UCSD-AML1 (cell line): ENCODE results near the gene C9orf50.
A peak's percentile ranks its signal among the peaks of the same experiment; 100 is the strongest.

Experiments
- DNase-seq: peaks from one replicate; lab custom pipeline; 2025; ENCODE audit not compliant: unreplicated experiment; lab: John Stamatoyannopoulos, UW

C9orf50 gene

DNA sequence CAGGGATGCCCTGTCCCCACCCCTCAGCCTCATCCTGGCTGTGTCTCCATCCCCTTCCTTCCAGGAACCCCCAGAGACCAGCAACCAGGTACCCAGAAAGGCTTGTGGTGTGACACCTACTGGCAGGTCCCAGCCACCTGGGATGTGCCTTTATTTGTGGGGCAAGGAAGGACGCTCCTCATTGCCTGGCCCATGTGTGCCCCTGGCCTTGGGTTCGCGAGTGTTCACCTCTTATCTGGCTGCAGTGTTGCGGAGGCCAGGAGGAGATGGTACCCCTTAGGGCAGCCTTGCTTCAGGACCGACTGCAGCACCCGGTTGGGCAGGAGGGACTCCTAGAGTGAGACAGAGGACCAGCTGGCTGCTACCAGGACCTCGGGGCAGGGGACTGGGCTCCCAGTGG lies 8.8 kb downstream of the C9orf50 start:
- no peak for DNase-seq

GRCh38 chr9:129611307-129611800 lies 9.5 kb downstream of the C9orf50 start:
- no peak for DNase-seq

DNA sequence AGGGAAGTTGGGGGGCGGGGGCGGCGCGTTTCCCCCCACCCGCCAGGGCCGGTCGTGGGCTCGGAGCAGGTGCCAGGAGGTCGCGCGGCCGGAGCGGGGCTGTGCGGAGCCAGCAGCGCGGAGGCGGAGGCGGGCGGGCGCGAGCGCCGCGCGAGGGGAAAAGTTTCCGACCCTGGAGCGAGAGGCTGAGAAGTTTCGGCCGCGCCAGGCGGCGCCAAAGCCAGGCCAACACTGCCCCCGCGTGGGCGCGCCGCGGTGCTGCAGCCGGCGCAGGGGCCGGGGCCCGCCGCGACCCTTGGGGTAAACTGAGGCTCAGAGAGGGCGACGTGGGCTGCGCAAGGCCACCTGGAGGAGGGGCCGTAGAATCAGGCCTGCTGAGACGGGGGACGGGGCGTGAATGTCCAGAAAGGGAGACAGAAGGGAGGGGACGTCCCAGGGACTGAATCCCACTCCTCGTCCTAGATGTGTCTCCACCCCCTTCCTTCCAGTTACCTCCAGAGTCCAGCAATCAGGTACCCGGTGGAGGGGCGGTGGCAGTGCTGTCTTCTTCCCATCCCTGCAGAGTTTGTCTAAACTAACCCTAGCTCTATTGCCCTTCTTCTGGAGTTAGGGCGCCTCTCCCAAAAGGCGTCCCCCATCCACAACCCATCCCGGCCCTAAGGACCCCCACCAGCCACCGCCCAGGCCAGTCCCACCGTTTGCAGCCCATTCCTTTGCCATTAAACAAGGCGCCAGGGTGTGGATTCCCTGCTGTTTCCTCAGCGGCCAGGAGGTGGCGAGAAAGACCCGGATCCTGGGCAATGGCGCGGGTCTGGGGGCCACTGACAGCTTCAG lies 10.2 kb downstream of the C9orf50 start:
- DNase-seq, result peak; percentile 71

DNA sequence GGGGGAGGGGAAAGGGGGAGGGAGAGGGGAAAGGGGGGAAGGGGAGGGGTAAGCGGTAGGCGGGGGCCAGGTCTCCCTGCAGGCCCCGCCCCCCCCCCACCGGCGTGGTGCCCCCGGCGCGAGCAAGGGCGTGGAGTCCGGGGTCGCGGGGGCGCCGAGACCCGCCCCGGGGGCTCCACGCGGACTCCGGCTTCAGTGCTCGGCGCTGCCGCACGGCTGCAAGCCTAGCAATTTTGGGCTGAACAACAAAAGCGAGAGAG lies 10.8 kb downstream of the C9orf50 start:
- no peak for DNase-seq

- no peak for DNase-seq
These were observed 11.3 kb downstream of the C9orf50 start for GRCh38 chr9:129609486-129610212.

- DNase-seq, result no peak
These were observed 12.1 kb downstream of the C9orf50 start for GRCh38 chr9:129608561-129609481.

- no peak for DNase-seq
These were observed 13.9 kb downstream of the C9orf50 start for GRCh38 chr9:129607027-129607387.

DNA sequence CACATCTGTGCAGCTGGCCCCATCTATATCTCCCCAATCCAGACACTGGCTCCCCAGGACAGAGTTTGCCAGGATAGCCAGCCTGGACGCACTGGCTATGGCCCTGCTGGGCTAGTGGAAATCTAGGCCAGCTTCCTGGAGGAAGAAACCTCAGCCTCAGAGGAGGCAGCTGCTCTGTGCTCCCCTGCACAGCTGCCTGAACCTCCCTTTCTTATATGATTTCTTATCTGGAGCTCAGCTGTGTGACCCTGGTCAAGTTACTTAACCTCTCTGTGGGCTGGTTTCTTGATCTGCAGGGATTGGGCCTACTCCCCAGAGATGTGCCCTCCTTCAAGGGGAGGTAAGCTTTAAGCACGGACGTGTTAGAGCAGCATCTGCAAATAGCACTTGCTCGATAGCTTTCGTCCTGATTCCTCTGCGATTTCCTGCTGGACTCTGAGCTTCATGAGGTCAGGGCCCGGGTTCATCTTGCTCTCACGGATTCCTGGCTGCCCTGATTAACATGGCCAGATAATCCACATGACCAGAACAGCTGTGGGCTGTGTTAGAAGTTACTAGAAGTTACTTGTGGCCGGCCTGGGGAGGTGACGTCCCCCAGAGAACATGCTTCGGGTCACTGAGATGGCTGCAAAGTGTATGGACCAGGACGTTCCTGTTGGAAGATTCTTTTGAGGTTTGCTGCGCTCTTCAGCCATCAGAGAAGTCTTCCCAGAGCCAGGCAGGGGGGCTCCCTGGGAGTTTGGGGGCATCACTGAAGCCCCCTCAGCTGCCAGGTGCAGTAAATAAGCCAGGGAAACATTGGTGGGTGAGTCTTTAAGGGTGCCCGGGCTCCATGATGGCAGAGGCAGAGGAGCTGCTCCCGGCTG lies 14.5 kb downstream of the C9orf50 start:
- DNase-seq, result no peak

DNA sequence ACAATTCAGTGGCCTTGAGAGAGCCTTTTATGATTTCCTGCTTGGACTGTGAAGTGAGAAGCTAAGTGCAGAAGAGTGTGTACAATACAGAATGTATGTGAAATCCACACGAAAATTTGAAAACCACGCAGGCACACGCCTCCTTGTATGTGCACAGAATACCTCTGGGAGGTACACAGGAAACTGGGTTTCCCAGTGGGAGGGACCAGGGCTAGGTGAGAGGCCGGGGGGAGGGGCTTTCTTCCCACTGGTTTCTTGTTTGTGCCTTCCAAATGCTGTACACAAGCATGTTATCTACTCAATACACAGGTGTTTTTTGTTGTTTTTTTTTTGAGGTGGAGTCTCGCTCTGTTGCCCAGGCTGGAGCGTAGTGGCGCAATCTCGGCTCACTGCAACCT lies 16.1 kb downstream of the C9orf50 start:
- no peak for DNase-seq

DNA sequence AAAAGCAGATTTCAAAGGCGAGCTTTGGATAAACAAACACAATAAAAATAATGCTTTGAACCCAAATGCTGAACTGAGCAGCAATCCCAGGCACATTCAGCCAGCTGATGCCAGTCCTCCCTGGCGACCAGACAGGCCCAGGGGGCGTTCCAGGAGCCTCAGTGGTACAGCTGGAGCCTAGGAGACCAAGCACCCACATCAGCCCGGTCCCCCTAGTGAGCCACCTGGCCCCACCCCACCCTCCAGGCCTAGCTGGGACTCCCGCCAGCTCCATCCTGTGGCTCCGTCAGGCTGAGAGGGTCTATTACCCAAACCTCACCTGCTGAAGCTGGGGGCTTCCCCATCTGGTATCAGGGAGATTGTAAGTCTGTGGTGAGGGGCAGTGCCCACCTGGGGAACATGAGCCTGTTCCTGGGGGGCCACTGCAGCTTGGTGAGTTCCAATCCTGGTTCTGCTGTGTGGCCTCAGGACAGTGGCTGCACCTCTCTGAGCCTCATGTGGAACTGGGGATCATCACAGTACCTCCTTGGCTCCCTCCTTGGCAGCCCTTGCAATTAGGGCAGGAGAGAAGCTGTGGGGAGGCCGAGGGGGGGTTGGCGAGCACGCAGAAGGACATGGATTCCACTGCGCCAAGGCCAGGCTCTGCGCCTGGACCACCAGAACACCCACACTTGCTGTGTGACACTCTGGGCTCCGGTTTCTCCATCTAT lies 16.7 kb downstream of the C9orf50 start:
- DNase-seq, result no peak

GRCh38 chr9:129602598-129603415 lies 18.1 kb downstream of the C9orf50 start:
- peak; percentile 37 for DNase-seq

GRCh38 chr9:129601082-129601674 lies 19.7 kb downstream of the C9orf50 start:
- no peak for DNase-seq

DNA sequence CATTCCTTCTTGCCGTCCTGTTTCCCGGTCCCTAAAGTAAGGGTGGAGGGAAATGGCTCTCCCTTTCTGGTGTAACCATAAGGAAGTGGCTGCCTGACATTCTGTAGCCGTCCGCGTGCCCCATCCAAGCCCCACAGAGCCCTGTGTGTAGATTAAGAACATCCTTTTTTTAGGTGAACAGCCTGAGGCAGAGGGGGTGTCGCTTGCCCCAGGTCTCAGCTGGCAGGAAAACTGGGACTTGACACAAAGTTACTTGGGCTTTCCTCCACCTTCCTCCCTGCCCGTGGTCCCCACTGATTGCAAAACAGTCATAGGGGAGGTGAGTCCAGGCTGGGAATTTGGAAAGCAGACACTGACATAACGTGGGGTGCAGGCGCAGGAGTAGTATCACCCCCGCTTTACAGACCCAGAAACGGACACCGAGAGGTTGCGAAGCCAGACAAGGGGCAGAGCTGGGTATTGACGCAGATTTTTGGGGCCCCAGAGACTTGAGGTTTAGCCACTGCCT lies 22.8 kb downstream of the C9orf50 start:
- no peak for DNase-seq

- peak; percentile 48 for DNase-seq
These were observed 23.4 kb downstream of the C9orf50 start for GRCh38 chr9:129597355-129598088.

- DNase-seq, result no peak
These were observed 24.2 kb downstream of the C9orf50 start for GRCh38 chr9:129596541-129597331.

DNA sequence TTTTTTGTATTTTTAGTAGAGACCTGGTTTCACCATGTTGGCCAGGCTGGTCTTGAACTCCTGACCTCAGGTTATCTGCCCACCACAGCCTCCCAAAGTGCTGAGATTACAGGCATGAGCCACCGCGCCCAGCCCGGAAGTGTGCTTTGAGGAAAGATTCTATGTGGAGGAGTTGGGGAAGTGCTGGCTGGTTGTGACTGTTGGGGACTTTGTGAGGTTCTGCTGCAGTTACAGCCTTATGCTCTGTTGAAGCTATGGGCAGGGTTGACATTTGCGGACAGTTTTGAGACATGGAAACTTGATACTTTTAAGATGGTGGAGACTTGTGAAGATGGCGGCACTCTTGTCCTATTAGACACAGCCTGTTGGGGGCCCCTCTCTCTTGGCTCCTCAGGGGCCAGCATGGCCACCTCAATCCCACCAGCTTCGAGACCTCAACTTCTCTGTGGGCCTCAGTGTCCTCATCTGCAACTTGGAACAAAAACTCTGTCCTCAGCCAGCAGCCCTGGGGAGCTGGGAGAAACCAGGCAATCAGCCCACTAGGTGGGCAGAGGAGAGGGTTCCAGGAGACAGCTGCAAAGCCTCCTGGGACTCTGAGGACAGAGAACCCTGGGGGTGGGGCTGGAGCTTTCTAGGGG lies 24.9 kb downstream of the C9orf50 start:
- DNase-seq, result peak; percentile 75
